Ascending aorta (tissue), 2 donors: ENCODE data around the gene APOL2. TPM values are rescaled to one million over a fixed set of nuclear protein-coding genes. Genes with fewer than 3 reads are reported as not detected.
A peak's percentile ranks its signal among the peaks of the same experiment; 100 is the strongest.

Experiments used
- DNase-seq, 2 donors: peaks; one replicate each; pipeline ENCODE4 v3.0.0-alpha.2; 2019; ENCODE audit warnings: low spot score in 2 of 2
- H3K27ac ChIP-seq, 2 donors: fragments of 200-600 bp; sonication (generic); one replicate each; pipeline ENCODE4 v1.5.1; 2016 to 2017; ENCODE audit warnings: mild to moderate bottlenecking in 1 of 2
- H3K27me3 ChIP-seq: fragments of 200-600 bp; sonication (generic); one replicate; pipeline ENCODE4 v1.5.1; 2017
- H3K36me3 ChIP-seq, 2 donors: fragments of 200-600 bp; sonication (generic); one replicate each; pipeline ENCODE4 v1.5.1; 2016
- H3K4me1 ChIP-seq, 2 donors: fragments of 200-600 bp; sonication (generic); one replicate each; pipeline ENCODE4 v1.5.1; 2016 to 2017; ENCODE audit warnings: mild to moderate bottlenecking in 1 of 2
- H3K4me3 ChIP-seq, 2 donors: fragments of 200-600 bp; sonication (generic); one replicate each; pipeline ENCODE4 v1.5.1; 2016 to 2017; ENCODE audit warnings: mild to moderate bottlenecking in 1 of 2
- H3K9me3 ChIP-seq, 2 donors: fragments of 200-600 bp; sonication (generic); one replicate each; pipeline ENCODE4 v1.5.1; 2016
- CTCF ChIP-seq, 3 experiments: fragments of 200-600 bp in 2 of 3; fragments of 450-650 bp in 1 of 3; sonication (generic) in 2 of 3; IDR thresholded peaks; one replicate each; pipeline ENCODE4 v1.5.1; 2016 to 2019; ENCODE audit warnings: antibody characterized with exemption in 3 of 3, mild to moderate bottlenecking in 1 of 3, moderate library complexity in 1 of 3
- intact Hi-C: fragments of 100-400 bp; cut with DNase I; formaldehyde crosslinking; loops from one replicate; pipeline ENCODE4 v1.15.1; 2023
- total RNA-seq: library from RNA; depleted of rRNA; stranded (reverse); fragments of >200 nt; gene quantifications from one replicate; pipeline ENCODE4 v1.1.0, GENCODE V29; 2016

Gene APOL2
- total RNA-seq, 1 donor from 2014 or later = 34.3 TPM

DNA sequence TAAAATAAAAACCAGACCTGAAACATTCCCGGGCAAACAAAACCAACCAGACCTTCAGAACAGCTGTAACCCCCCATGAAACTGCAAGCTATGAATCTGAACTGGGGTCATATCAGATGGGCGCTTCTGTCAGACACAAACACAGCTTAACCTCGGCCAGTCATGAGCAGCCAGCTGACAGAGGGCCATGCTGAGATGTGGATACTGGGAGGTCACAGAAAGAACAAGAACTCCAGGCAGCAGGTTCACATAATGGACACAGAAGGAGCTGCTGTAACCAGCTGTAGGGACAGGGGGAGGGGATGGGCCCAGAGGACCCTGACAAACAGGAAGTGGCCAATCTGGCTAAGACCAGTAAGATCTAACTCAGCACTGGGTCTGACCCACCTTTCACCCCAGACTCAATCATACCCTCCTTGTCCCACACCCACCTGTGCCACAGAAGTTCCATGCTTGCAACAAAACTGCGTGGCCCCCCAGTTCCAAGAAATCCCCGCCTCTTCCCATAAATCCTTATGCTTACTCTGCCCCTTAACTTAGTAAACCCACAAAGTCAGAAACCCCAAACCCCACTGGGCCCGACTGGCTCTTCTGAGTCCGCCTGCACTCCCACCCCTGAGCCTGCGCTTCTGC is 41.7 kb downstream of the APOL2 start:
- no peak for TF ChIP-seq CTCF (IDR thresholded peaks at IDR 0.05)
- DNase-seq = peak in 1 of 2 donors; percentile 61
- H3K4me1 ChIP-seq = no peaks in the 10 kb centered on the region
- no peaks in the 10 kb centered on the region for H3K36me3 ChIP-seq
- no peak overlapping the region for H3K27ac ChIP-seq
- intact Hi-C loops = loop anchor here (5.0 kb wide), 2 partner anchors 40 to 290 kb away; partner anchors contain the start of gene APOL2
- H3K27me3 ChIP-seq = no peaks in the 10 kb centered on the region
- no peak overlapping the region for H3K4me3 ChIP-seq
- no peaks in the 10 kb centered on the region for H3K9me3 ChIP-seq

DNA sequence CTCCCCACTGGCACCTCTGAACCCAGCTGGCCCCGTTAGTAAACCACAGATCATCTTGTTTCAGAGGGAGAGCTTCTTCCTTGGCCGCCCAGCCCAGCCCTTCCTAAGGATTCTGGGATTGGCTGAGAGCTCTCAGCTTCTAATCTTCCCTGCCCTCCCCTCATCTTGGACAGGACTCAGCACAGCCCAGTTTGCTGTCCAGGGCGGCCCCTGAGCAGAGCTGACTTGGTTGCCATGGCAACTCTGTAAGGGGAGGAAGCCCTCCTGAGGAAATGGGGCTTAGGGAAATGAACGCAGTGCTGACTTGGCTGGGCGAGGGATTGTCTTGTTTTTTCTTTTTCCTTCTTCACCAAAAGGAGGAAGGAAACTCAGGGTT is 42.3 kb downstream of the APOL2 start:
- TF ChIP-seq CTCF (IDR thresholded peaks at IDR 0.05) = no peak
- H3K9me3 ChIP-seq = no peaks in the 10 kb centered on the region
- no peak overlapping the region for H3K4me3 ChIP-seq
- peak overlapping the region in 1 of 2 donors; percentile 27 for H3K27ac ChIP-seq
- peak in 1 of 2 donors; percentile 73 for DNase-seq
- H3K27me3 ChIP-seq = no peaks in the 10 kb centered on the region
- intact Hi-C loops = loop anchor here (5.0 kb wide), 2 partner anchors 40 to 290 kb away; partner anchors contain the start of gene APOL2
- no peaks in the 10 kb centered on the region for H3K36me3 ChIP-seq
- no peaks in the 10 kb centered on the region for H3K4me1 ChIP-seq

DNA sequence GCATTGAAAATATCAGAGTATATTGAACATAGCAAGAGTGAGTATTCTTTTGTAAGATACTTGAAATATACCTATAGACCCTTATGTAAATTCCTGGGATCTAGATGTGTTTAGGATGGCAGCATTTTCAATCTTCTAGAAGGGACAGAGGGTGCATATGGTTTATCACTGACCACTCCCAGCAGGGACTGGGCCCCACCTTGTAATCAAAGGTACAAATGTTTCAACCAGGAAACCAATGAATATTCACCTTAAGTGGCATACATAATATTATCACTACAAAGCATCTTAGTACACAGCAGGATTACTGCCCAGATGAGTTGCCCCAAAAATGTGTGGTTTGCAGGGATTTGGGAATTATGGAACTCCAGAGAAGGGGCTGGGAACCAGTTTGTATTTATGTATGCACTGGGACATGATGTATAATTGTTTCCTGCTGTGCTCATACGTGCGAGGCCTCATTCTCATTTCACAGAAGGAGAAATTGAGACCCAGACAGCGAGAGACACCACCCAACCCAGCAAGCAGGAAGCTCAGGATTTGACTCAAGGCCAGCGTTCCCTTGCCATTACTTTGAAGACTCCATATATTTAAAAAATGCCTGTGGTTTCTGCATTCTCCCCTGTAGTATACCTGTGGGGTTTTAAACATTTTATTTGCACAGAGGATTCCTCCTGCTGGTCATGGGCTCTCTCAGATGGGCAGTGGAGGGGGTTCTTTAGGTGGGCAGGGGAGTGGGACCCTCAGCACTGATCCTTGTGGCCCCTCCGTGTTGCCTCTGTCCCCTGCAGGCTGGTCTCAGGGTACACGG is 42.9 kb downstream of the APOL2 start:
- intact Hi-C loops = loop anchor here (5.0 kb wide), 2 partner anchors 41 to 291 kb away; partner anchors contain the start of gene APOL2
- no peak for DNase-seq
- no peaks in the 10 kb centered on the region for H3K27me3 ChIP-seq
- H3K9me3 ChIP-seq = no peaks in the 10 kb centered on the region
- TF ChIP-seq CTCF (IDR thresholded peaks at IDR 0.05) = no peak
- H3K36me3 ChIP-seq = no peaks in the 10 kb centered on the region
- peak overlapping the region in 1 of 2 donors; percentile 27 for H3K27ac ChIP-seq
- no peaks in the 10 kb centered on the region for H3K4me1 ChIP-seq
- no peak overlapping the region for H3K4me3 ChIP-seq

GRCh38 chr22:36194971-36195370 is 44.4 kb downstream of the APOL2 start:
- intact Hi-C loops = loop anchor here (2.0 to 5.0 kb wide), 4 partner anchors 28 to 292 kb away; partner anchors contain the start of gene APOL2
- H3K27ac ChIP-seq = no peak overlapping the region
- H3K36me3 ChIP-seq = no peaks in the 10 kb centered on the region
- H3K4me3 ChIP-seq = no peak overlapping the region
- no peaks in the 10 kb centered on the region for H3K9me3 ChIP-seq
- H3K4me1 ChIP-seq = no peaks in the 10 kb centered on the region
- no peaks in the 10 kb centered on the region for H3K27me3 ChIP-seq
- peak in 1 of 2 donors; percentile 80 for DNase-seq
- peak; percentile 71 to 79 (median 76) for TF ChIP-seq CTCF (IDR thresholded peaks at IDR 0.05)

DNA sequence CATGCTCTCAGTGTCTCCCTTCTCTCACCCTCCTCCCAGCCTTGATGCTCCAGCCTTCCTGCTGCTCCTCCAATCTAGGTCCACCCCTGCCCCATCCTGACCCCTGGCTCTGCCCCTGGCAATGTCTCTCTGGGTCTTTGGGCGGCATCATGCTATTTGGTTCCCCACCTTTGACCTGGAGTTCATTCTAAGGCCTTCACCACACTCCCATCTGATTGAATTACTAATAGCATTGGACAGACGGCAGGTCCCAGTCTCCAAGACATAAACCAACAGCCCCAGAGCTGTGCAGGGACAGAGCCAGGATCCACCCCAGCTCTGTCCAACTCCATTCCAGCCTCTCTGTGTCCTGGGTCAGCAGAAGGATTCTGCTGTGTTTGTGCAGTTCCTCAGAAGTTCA is 44.9 kb downstream of the APOL2 start:
- no peak for DNase-seq
- no peak overlapping the region for H3K4me3 ChIP-seq
- H3K36me3 ChIP-seq = no peaks in the 10 kb centered on the region
- no peak overlapping the region for H3K27ac ChIP-seq
- no peaks in the 10 kb centered on the region for H3K9me3 ChIP-seq
- intact Hi-C loops = loop anchor here (2.0 kb wide), 2 partner anchors 28 to 82 kb away; no protein-coding TSS in a partner anchor
- no peaks in the 10 kb centered on the region for H3K27me3 ChIP-seq
- TF ChIP-seq CTCF (IDR thresholded peaks at IDR 0.05) = no peak
- H3K4me1 ChIP-seq = no peaks in the 10 kb centered on the region
